Measurements from ENCODE around the gene DAPK1. TPM values are rescaled to one million over a fixed set of nuclear protein-coding genes. Genes with fewer than 3 reads are reported as not detected.
A peak's percentile ranks its signal among the peaks of the same experiment; 100 is the strongest.

The DAPK1 gene
- total RNA-seq, 1 donor from 2014 or later, result 24.6 TPM

DNA sequence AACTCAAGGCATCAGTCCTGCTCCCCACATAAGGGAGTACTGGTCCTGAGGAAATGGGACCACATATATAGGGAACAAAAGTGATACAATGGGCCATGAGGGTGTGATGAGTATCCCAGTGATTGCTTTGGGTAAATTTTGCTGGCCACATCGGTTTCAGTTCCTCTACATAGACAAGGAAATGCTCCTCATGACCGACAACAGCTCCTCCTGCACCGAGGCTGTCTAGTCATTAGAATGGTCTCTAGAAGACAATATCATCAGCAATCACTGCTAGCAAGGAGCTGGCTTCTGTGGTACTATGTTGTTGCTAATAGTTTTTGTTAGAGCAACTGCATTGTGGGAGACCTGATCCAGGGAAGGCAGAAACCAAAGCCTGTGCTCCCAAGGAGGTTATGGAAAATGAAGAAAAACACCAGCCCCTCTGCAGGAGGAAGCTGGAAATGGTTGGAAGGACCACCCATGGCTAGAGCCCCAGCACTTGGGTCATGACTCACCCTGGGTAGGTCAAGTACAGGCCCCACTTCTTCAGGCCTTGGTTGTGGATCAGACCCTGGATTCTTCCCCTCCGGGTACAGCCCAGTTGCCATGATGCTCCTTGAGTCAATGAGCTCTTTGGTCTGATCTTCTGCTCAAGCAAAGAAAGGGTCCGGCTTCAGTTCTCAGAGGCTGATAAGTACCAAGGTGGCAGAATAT lies 224.9 kb downstream of the DAPK1 start:
- H3K27ac ChIP-seq, result no peak overlapping the region
- intact Hi-C loops (cut with DNase I), result no loop called here

DNA sequence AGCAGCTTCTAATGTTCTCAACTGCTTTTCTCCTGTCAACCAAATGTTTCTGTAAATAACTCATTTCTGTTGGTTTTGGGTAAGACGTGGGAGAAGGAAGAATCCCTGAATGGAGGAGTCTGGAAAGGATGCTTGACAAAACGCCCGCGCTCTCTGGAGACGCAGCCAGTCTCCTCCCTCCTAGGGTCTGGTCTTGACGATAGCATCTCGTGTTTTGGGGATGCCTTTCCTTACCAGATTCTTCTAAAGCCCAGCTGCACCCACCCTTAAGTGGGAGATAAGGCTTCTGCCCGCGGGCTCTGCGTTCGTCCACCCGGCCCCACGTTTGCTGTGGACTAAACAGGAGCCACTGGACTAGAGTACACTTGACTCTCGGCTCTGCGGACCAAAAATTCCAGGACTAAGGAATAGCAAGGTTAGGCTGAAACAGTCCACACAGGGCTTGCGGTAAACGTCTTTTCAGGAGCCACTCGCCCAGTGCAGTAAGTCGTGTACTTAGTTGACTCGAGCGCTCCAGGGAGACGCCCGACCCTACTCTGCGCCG lies 227.8 kb downstream of the DAPK1 start:
- no peak for DNase-seq (ENCODE audit: extremely low spot score in 2 of 2)
- Histone ChIP-seq H3K27ac (peak overlapping the region; percentile 87), H3K9me3 (no peaks in the 10 kb centered on the region), H3K27me3 (no peaks in the 10 kb centered on the region), H3K4me3 (peak overlapping the region; percentile 72 to 85), H3K4me1 (peaks cover 39% of the 10 kb centered on the region), H3K36me3 (peaks cover 0 to 18% of the 10 kb centered on the region in 2 donors)
- intact Hi-C loops (cut with DNase I), result no loop called here
- TF ChIP-seq, protein P1, sequence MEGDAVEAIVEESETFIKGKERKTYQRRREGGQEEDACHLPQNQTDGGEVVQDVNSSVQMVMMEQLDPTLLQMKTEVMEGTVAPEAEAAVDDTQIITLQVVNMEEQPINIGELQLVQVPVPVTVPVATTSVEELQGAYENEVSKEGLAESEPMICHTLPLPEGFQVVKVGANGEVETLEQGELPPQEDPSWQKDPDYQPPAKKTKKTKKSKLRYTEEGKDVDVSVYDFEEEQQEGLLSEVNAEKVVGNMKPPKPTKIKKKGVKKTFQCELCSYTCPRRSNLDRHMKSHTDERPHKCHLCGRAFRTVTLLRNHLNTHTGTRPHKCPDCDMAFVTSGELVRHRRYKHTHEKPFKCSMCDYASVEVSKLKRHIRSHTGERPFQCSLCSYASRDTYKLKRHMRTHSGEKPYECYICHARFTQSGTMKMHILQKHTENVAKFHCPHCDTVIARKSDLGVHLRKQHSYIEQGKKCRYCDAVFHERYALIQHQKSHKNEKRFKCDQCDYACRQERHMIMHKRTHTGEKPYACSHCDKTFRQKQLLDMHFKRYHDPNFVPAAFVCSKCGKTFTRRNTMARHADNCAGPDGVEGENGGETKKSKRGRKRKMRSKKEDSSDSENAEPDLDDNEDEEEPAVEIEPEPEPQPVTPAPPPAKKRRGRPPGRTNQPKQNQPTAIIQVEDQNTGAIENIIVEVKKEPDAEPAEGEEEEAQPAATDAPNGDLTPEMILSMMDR (IDR thresholded peaks at IDR 0.05), result no peak

More for the DNA sequence above, 224.9 kb downstream of the DAPK1 start:
- no peaks in the 10 kb centered on the region for H3K9me3 ChIP-seq
- no peak for DNase-seq (ENCODE audit: extremely low spot score in 2 of 2)
- peaks cover 21% of the 10 kb centered on the region for H3K4me1 ChIP-seq
- H3K4me3 ChIP-seq, result no peak overlapping the region
- peaks cover 0 to 1% of the 10 kb centered on the region in 2 donors for H3K36me3 ChIP-seq
- H3K27me3 ChIP-seq, result no peaks in the 10 kb centered on the region
- no peak for TF ChIP-seq POLR2AphosphoS5 (IDR thresholded peaks at IDR 0.05; ENCODE audit: insufficient read depth in 1 of 2, low read depth in 1 of 2)
- TF ChIP-seq, protein P1 (IDR thresholded peaks at IDR 0.05), result no peak

DNA sequence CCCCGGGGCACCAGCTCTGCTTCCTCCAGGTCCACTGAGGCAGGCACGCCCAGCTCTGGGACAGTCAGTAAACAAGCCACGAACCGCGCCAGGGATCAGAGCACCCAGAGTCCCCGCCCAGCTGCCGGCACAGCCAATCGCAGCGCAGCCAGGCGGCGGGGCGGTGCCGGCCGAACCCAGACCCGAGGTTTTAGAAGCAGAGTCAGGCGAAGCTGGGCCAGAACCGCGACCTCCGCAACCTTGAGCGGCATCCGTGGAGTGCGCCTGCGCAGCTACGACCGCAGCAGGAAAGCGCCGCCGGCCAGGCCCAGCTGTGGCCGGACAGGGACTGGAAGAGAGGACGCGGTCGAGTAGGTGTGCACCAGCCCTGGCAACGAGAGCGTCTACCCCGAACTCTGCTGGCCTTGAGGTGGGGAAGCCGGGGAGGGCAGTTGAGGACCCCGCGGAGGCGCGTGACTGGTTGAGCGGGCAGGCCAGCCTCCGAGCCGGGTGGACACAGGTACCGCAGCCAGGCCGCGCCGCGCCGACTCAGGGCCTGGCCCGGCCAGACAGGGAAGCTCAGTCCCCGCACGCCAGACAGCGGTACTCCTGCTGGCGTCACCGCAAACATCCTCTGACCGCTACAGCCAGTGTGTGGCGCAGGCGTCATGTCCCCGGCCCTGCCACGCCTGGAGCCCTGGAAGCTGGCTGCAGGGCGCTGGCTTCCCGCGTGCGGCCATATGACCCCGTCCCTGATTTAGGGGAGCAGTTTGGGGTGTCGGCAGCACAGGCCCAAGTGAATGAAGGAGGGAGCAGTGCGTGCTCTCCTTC lies 228.4 kb downstream of the DAPK1 start, which contains the start of gene CTSL:
CTSL (plus strand) TSS at position 220 of the 810 bp plus-strand sequence. CDS start 1,485 bp downstream, outside the sequence.
- Histone ChIP-seq H3K36me3 (peaks cover 0 to 18% of the 10 kb centered on the region in 2 donors), H3K27me3 (no peaks in the 10 kb centered on the region), H3K9me3 (no peaks in the 10 kb centered on the region), H3K4me1 (peaks cover 39% of the 10 kb centered on the region), H3K27ac (peak within 1 kb of the TSS; percentile 87), H3K4me3 (peak within 1 kb of the TSS; percentile 72 to 85)
- intact Hi-C loops (cut with DNase I), result no loop called here
- peak in 1 of 2 donors; percentile 96 for DNase-seq (ENCODE audit: extremely low spot score in 2 of 2)
- TF ChIP-seq, protein P1 (IDR thresholded peaks at IDR 0.05), result peak in 1 of 3 experiments; percentile 24
- TF ChIP-seq POLR2A (IDR thresholded peaks at IDR 0.05), result peak in 1 of 2 donors; percentile 63
- peak; percentile 86 to 94 for TF ChIP-seq POLR2AphosphoS5 (IDR thresholded peaks at IDR 0.05; ENCODE audit: insufficient read depth in 1 of 2, low read depth in 1 of 2)

DNA sequence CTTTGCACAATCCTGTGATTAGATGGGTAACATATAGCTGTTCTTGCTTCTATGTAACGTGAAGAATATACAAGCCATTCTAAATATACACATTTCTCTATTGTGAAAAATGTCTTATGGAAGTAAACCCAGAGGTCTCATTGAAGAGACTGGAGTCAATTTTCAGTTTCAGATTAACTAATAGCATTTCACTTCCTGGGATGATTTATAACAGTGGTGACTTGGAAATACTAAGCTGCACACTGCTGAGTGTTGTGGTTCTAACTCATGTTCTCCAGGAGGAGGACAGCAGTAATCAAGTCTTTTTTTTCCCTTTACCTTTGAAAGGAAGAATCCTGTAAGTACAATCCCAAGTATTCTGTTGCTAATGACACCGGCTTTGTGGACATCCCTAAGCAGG lies 231.6 kb downstream of the DAPK1 start:
- no peaks in the 10 kb centered on the region for H3K9me3 ChIP-seq
- peaks cover 0 to 18% of the 10 kb centered on the region in 2 donors for H3K36me3 ChIP-seq
- H3K4me1 ChIP-seq, result peaks cover 39% of the 10 kb centered on the region
- DNase-seq (ENCODE audit: extremely low spot score in 2 of 2), result no peak
- H3K27ac ChIP-seq, result no peak overlapping the region
- intact Hi-C loops (cut with DNase I), result no loop called here
- no peaks in the 10 kb centered on the region for H3K27me3 ChIP-seq
- no peak for TF ChIP-seq POLR2A (IDR thresholded peaks at IDR 0.05)
- TF ChIP-seq, protein P1 (IDR thresholded peaks at IDR 0.05), result no peak
- TF ChIP-seq POLR2AphosphoS5 (IDR thresholded peaks at IDR 0.05; ENCODE audit: insufficient read depth in 1 of 2, low read depth in 1 of 2), result no peak
- no peak overlapping the region for H3K4me3 ChIP-seq

All from vagina (tissue), 2 donors.